ENCODE measurements around the gene SLC10A7. TPM values are rescaled to one million over a fixed set of nuclear protein-coding genes. Genes with fewer than 3 reads are reported as not detected.

SLC10A7 gene
- total RNA-seq, 1 experiment from 2014 or later = 15.9 TPM

DNA sequence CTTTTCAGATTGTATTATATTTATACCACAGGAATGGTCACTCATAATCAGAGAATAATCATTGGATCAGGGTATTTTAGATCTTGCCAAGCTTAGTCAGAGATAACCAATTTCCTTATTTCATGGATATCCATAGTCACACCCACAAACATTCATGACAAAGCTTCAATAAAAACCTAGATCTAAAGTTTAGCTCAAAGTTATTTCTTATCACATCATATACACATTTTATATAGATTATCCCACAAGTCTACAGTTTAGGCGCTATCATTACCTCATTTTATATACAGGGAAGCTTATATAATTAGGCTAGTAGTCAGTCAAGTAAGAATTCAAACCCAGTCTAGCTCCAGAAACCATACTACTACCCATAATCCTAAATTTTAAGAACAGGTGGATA, 82.3 kb downstream of the SLC10A7 start:
- Mint-ChIP-seq H3K36me3 (ENCODE audit: insufficient read depth, unreplicated experiment) (no peaks in the 10 kb centered on the region), H3K27ac (ENCODE audit: unreplicated experiment) (no peak overlapping the region), H3K27me3 (ENCODE audit: unreplicated experiment) (no peaks in the 10 kb centered on the region), H3K9me3 (ENCODE audit: low read depth, unreplicated experiment) (no peaks in the 10 kb centered on the region), H3K4me3 (ENCODE audit: low read depth, unreplicated experiment) (no peak overlapping the region), H3K4me1 (ENCODE audit: low read depth, unreplicated experiment) (no peaks in the 10 kb centered on the region)
- TF ChIP-seq, protein P1, sequence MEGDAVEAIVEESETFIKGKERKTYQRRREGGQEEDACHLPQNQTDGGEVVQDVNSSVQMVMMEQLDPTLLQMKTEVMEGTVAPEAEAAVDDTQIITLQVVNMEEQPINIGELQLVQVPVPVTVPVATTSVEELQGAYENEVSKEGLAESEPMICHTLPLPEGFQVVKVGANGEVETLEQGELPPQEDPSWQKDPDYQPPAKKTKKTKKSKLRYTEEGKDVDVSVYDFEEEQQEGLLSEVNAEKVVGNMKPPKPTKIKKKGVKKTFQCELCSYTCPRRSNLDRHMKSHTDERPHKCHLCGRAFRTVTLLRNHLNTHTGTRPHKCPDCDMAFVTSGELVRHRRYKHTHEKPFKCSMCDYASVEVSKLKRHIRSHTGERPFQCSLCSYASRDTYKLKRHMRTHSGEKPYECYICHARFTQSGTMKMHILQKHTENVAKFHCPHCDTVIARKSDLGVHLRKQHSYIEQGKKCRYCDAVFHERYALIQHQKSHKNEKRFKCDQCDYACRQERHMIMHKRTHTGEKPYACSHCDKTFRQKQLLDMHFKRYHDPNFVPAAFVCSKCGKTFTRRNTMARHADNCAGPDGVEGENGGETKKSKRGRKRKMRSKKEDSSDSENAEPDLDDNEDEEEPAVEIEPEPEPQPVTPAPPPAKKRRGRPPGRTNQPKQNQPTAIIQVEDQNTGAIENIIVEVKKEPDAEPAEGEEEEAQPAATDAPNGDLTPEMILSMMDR (IDR thresholded peaks at IDR 0.05; ENCODE audit: unreplicated experiment) = no peak
- DNase-seq = no peak
- intact Hi-C loops (cut with micrococcal nuclease; ENCODE audit: unreplicated experiment) = no loop called here
- CTCF ChIA-PET = no interaction called here
- no TSS peak for BruUV-seq (replicated peaks)

- Mint-ChIP-seq H3K4me3 (ENCODE audit: low read depth, unreplicated experiment) (no peak overlapping the region), H3K27me3 (ENCODE audit: unreplicated experiment) (no peaks in the 10 kb centered on the region), H3K36me3 (ENCODE audit: insufficient read depth, unreplicated experiment) (no peaks in the 10 kb centered on the region), H3K9me3 (ENCODE audit: low read depth, unreplicated experiment) (no peaks in the 10 kb centered on the region), H3K4me1 (ENCODE audit: low read depth, unreplicated experiment) (no peaks in the 10 kb centered on the region), H3K27ac (ENCODE audit: unreplicated experiment) (no peak overlapping the region)
- DNase-seq = no peak
- intact Hi-C loops (cut with micrococcal nuclease; ENCODE audit: unreplicated experiment) = no loop called here
- TF ChIP-seq, protein P1 (IDR thresholded peaks at IDR 0.05; ENCODE audit: unreplicated experiment) = no peak
- CTCF ChIA-PET = no interaction called here
- BruUV-seq (replicated peaks) = no TSS peak
Observed at GRCh38 chr4:146437778-146438177, 84.0 kb downstream of the SLC10A7 start.

GRCh38 chr4:146436423-146437162, 85.1 kb downstream of the SLC10A7 start:
- intact Hi-C loops (cut with micrococcal nuclease; ENCODE audit: unreplicated experiment) = no loop called here
- TF ChIP-seq, protein P1 (IDR thresholded peaks at IDR 0.05; ENCODE audit: unreplicated experiment) = no peak
- Mint-ChIP-seq H3K4me3 (ENCODE audit: low read depth, unreplicated experiment) (no peak overlapping the region), H3K9me3 (ENCODE audit: low read depth, unreplicated experiment) (no peaks in the 10 kb centered on the region), H3K27me3 (ENCODE audit: unreplicated experiment) (no peaks in the 10 kb centered on the region), H3K4me1 (ENCODE audit: low read depth, unreplicated experiment) (no peaks in the 10 kb centered on the region), H3K36me3 (ENCODE audit: insufficient read depth, unreplicated experiment) (no peaks in the 10 kb centered on the region), H3K27ac (ENCODE audit: unreplicated experiment) (no peak overlapping the region)
- CTCF ChIA-PET = no interaction called here
- BruUV-seq (replicated peaks) = no TSS peak
- no peak for DNase-seq

DNA sequence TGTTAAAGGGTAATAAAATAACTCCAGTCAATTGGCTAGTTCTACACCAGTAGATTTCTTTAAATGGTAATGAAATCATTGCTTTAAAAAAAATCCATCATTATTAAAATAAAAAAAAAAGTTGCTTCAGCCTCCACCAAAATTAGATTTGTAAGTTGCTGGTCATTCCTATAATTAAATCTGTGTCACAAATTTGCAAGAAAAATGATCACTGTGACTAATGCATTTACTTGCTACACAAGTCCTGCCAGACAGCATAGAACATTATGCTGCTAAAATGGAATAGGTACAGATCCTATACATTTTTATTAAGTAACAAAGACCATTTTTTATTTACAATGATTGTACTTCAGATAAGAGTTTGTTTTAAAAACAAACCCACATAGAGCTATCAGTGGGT, 85.8 kb downstream of the SLC10A7 start:
- Mint-ChIP-seq H3K4me3 (ENCODE audit: low read depth, unreplicated experiment) (no peak overlapping the region), H3K27me3 (ENCODE audit: unreplicated experiment) (no peaks in the 10 kb centered on the region), H3K9me3 (ENCODE audit: low read depth, unreplicated experiment) (no peaks in the 10 kb centered on the region), H3K27ac (ENCODE audit: unreplicated experiment) (no peak overlapping the region), H3K4me1 (ENCODE audit: low read depth, unreplicated experiment) (no peaks in the 10 kb centered on the region), H3K36me3 (ENCODE audit: insufficient read depth, unreplicated experiment) (no peaks in the 10 kb centered on the region)
- no TSS peak for BruUV-seq (replicated peaks)
- TF ChIP-seq, protein P1 (IDR thresholded peaks at IDR 0.05; ENCODE audit: unreplicated experiment) = no peak
- DNase-seq = no peak
- intact Hi-C loops (cut with micrococcal nuclease; ENCODE audit: unreplicated experiment) = no loop called here
- CTCF ChIA-PET = no interaction called here
